Activated CD4-positive, alpha-beta memory T cell treated with anti-CD3 and anti-CD28 coated beads, Interleukin-2, amount 10 ng/mL, durations not matched to agents 7 days and 5 days (primary cell): ENCODE data around the gene RFX7. TPM values are rescaled to one million over a fixed set of nuclear protein-coding genes. Genes with fewer than 3 reads are reported as not detected.
A peak's percentile ranks its signal among the peaks of the same experiment; 100 is the strongest.

Experiments
- CTCF ChIA-PET: fragments of 350-600 bp; sonication (Branson Sonifier 250); formaldehyde crosslinking; loops from one replicate; lab custom pipeline; 2021; ENCODE audit warnings: antibody characterized with exemption, inconsistent platforms; lab: Charles Lee
- POLR2A ChIA-PET: fragments of 350-600 bp; sonication (Branson Sonifier 250); formaldehyde crosslinking; loops from one replicate; lab custom pipeline; 2021; ENCODE audit warnings: antibody characterized with exemption; lab: Charles Lee
- DNase-seq: peaks from one replicate; pipeline ENCODE4 v3.0.0-alpha.2; 2020
- H3K27ac Mint-ChIP-seq: one replicate; pipeline ENCODE4 v1.8.0; 2021; ENCODE audit warnings: mild to moderate bottlenecking, mixed read lengths
- H3K27me3 Mint-ChIP-seq: one replicate; pipeline ENCODE4 v1.8.0; 2021; ENCODE audit warnings: mixed read lengths
- H3K36me3 Mint-ChIP-seq: one replicate; pipeline ENCODE4 v1.8.0; 2021; ENCODE audit warnings: low read depth, mixed read lengths
- H3K4me1 Mint-ChIP-seq: one replicate; pipeline ENCODE4 v1.8.0; 2021; ENCODE audit warnings: mixed read lengths
- H3K4me3 Mint-ChIP-seq: one replicate; pipeline ENCODE4 v1.8.0; 2021; ENCODE audit warnings: mild to moderate bottlenecking, mixed read lengths
- H3K9me3 Mint-ChIP-seq: one replicate; pipeline ENCODE4 v1.8.0; 2021; ENCODE audit warnings: mixed read lengths
- total RNA-seq, 2 experiments: library from RNA; stranded (reverse); gene quantifications; one replicate each; pipeline ENCODE4 v1.2.3, GENCODE V29; 2021

RFX7 gene
- total RNA-seq, 2 experiments from 2014 or later = 38.4 to 41.0 TPM

- H3K36me3 Mint-ChIP-seq = peaks cover under 1% of the 10 kb centered on the region
- H3K9me3 Mint-ChIP-seq = peaks cover 2% of the 10 kb centered on the region
- H3K27me3 Mint-ChIP-seq = peaks cover 2% of the 10 kb centered on the region
- CTCF ChIA-PET = no interaction called here
- no peaks in the 10 kb centered on the region for H3K4me1 Mint-ChIP-seq
- no peak overlapping the region for H3K27ac Mint-ChIP-seq
- POLR2A ChIA-PET = no interaction called here
- no peak for DNase-seq
- no peak overlapping the region for H3K4me3 Mint-ChIP-seq
Observed at GRCh38 chr15:56074481-56075265, 169.0 kb downstream of the RFX7 start.

GRCh38 chr15:56064152-56064551 lies 179.5 kb downstream of the RFX7 start:
- no peak overlapping the region for H3K27ac Mint-ChIP-seq
- H3K4me3 Mint-ChIP-seq = no peak overlapping the region
- DNase-seq = no peak
- no peaks in the 10 kb centered on the region for H3K4me1 Mint-ChIP-seq
- peaks cover 2% of the 10 kb centered on the region for H3K27me3 Mint-ChIP-seq
- H3K9me3 Mint-ChIP-seq = peaks cover 3% of the 10 kb centered on the region
- CTCF ChIA-PET = interaction anchor here (0.7 to 1.3 kb wide), 2 partner anchors 11 to 132 kb away, joined by 3 to 5 read pairs; no protein-coding TSS in a partner anchor
- POLR2A ChIA-PET = no interaction called here
- H3K36me3 Mint-ChIP-seq = no peaks in the 10 kb centered on the region

- DNase-seq = no peak
- no peak overlapping the region for H3K27ac Mint-ChIP-seq
- peaks cover 2% of the 10 kb centered on the region for H3K27me3 Mint-ChIP-seq
- ChIA-PET POLR2A (no interaction called here), CTCF (no interaction called here)
- no peaks in the 10 kb centered on the region for H3K9me3 Mint-ChIP-seq
- no peaks in the 10 kb centered on the region for H3K4me1 Mint-ChIP-seq
- no peaks in the 10 kb centered on the region for H3K36me3 Mint-ChIP-seq
- no peak overlapping the region for H3K4me3 Mint-ChIP-seq
Observed at GRCh38 chr15:56059716-56060115, 184.0 kb downstream of the RFX7 start.

- no peak overlapping the region for H3K27ac Mint-ChIP-seq
- no peaks in the 10 kb centered on the region for H3K9me3 Mint-ChIP-seq
- peaks cover 2% of the 10 kb centered on the region for H3K27me3 Mint-ChIP-seq
- H3K4me1 Mint-ChIP-seq = no peaks in the 10 kb centered on the region
- no peaks in the 10 kb centered on the region for H3K36me3 Mint-ChIP-seq
- DNase-seq = no peak
- ChIA-PET CTCF (no interaction called here), POLR2A (no interaction called here)
- H3K4me3 Mint-ChIP-seq = no peak overlapping the region
Observed at GRCh38 chr15:56058986-56059385, 184.7 kb downstream of the RFX7 start.

GRCh38 chr15:56056626-56057025 lies 187.1 kb downstream of the RFX7 start:
- H3K4me3 Mint-ChIP-seq = no peak overlapping the region
- DNase-seq = no peak
- no peak overlapping the region for H3K27ac Mint-ChIP-seq
- H3K36me3 Mint-ChIP-seq = no peaks in the 10 kb centered on the region
- no peaks in the 10 kb centered on the region for H3K4me1 Mint-ChIP-seq
- ChIA-PET POLR2A (no interaction called here), CTCF (interaction anchor here (1.5 kb wide), 1 partner anchor 63 kb away, joined by 3 read pairs; no protein-coding TSS in a partner anchor)
- no peaks in the 10 kb centered on the region for H3K27me3 Mint-ChIP-seq
- H3K9me3 Mint-ChIP-seq = no peaks in the 10 kb centered on the region

- H3K27me3 Mint-ChIP-seq = no peaks in the 10 kb centered on the region
- no peak for DNase-seq
- no peak overlapping the region for H3K27ac Mint-ChIP-seq
- H3K9me3 Mint-ChIP-seq = no peaks in the 10 kb centered on the region
- no peaks in the 10 kb centered on the region for H3K36me3 Mint-ChIP-seq
- ChIA-PET POLR2A (no interaction called here), CTCF (interaction anchor here (0.7 to 1.7 kb wide), 4 partner anchors 12 to 118 kb away, joined by 3 to 5 read pairs (median 4); partner anchors contain the start of gene NEDD4)
- no peaks in the 10 kb centered on the region for H3K4me1 Mint-ChIP-seq
- no peak overlapping the region for H3K4me3 Mint-ChIP-seq
Observed at GRCh38 chr15:56053046-56053400, 190.7 kb downstream of the RFX7 start.

GRCh38 chr15:56052395-56053045 lies 191.2 kb downstream of the RFX7 start:
- DNase-seq = no peak
- H3K4me1 Mint-ChIP-seq = no peaks in the 10 kb centered on the region
- H3K27me3 Mint-ChIP-seq = no peaks in the 10 kb centered on the region
- no peaks in the 10 kb centered on the region for H3K9me3 Mint-ChIP-seq
- H3K36me3 Mint-ChIP-seq = no peaks in the 10 kb centered on the region
- POLR2A ChIA-PET = no interaction called here
- CTCF ChIA-PET = interaction anchor here (0.7 to 1.1 kb wide), 3 partner anchors 12 to 46 kb away, joined by 3 to 5 read pairs (median 3); no protein-coding TSS in a partner anchor
- H3K4me3 Mint-ChIP-seq = no peak overlapping the region
- H3K27ac Mint-ChIP-seq = no peak overlapping the region

- Mint-ChIP-seq H3K36me3 (no peaks in the 10 kb centered on the region), H3K27me3 (no peaks in the 10 kb centered on the region), H3K4me3 (no peak overlapping the region), H3K27ac (no peak overlapping the region), H3K9me3 (no peaks in the 10 kb centered on the region), H3K4me1 (no peaks in the 10 kb centered on the region)
- CTCF ChIA-PET = interaction anchor here (0.7 kb wide), 1 partner anchor 12 kb away, joined by 3 read pairs; no protein-coding TSS in a partner anchor
- DNase-seq = no peak
- POLR2A ChIA-PET = no interaction called here
Observed at GRCh38 chr15:56051676-56052075, 192.0 kb downstream of the RFX7 start.

- Mint-ChIP-seq H3K36me3 (no peaks in the 10 kb centered on the region), H3K27ac (no peak overlapping the region), H3K27me3 (peaks cover 4% of the 10 kb centered on the region), H3K9me3 (no peaks in the 10 kb centered on the region), H3K4me1 (no peaks in the 10 kb centered on the region), H3K4me3 (no peak overlapping the region)
- DNase-seq = no peak
- ChIA-PET POLR2A (no interaction called here), CTCF (no interaction called here)
Observed at GRCh38 chr15:56049577-56049976, 194.1 kb downstream of the RFX7 start.

GRCh38 chr15:56047354-56047753 lies 196.3 kb downstream of the RFX7 start:
- Mint-ChIP-seq H3K4me1 (peaks cover 19% of the 10 kb centered on the region), H3K27ac (no peak overlapping the region), H3K4me3 (no peak overlapping the region), H3K36me3 (peaks cover 5% of the 10 kb centered on the region), H3K9me3 (peaks cover 6% of the 10 kb centered on the region), H3K27me3 (peaks cover 4% of the 10 kb centered on the region)
- ChIA-PET CTCF (no interaction called here), POLR2A (no interaction called here)
- no peak for DNase-seq

- Mint-ChIP-seq H3K27me3 (peaks cover 4% of the 10 kb centered on the region), H3K4me3 (no peak overlapping the region), H3K27ac (no peak overlapping the region), H3K9me3 (peaks cover 6% of the 10 kb centered on the region), H3K36me3 (peaks cover 5% of the 10 kb centered on the region), H3K4me1 (peaks cover 25% of the 10 kb centered on the region)
- no peak for DNase-seq
- ChIA-PET CTCF (no interaction called here), POLR2A (interaction anchor here (0.6 kb wide), 1 partner anchor 16 kb away, joined by 3 read pairs; no protein-coding TSS in a partner anchor)
Observed at GRCh38 chr15:56045068-56045748, 198.5 kb downstream of the RFX7 start.

- ChIA-PET POLR2A (interaction anchor here (1.2 kb wide), 1 partner anchor 201 kb away, joined by 3 read pairs; no protein-coding TSS in a partner anchor), CTCF (interaction anchor here (0.7 kb wide), 1 partner anchor 51 kb away, joined by 4 read pairs; no protein-coding TSS in a partner anchor)
- Mint-ChIP-seq H3K4me3 (peak overlapping the region; percentile 39), H3K27me3 (peaks cover 4% of the 10 kb centered on the region), H3K9me3 (peaks cover 8% of the 10 kb centered on the region), H3K27ac (peak overlapping the region; percentile 82), H3K4me1 (peaks cover 30% of the 10 kb centered on the region), H3K36me3 (peaks cover 10% of the 10 kb centered on the region)
- peak; percentile 53 for DNase-seq
Observed at GRCh38 chr15:56042982-56043980, 200.4 kb downstream of the RFX7 start.
